HUES48 (cell line): ENCODE results near the gene THADA.

Experiments used
- H3K27ac ChIP-seq: one replicate; pipeline ENCODE4 v1.7.0; 2013; ENCODE audit warnings: low read depth, low read length, inconsistent platforms
- H3K27me3 ChIP-seq: 2 replicates; pipeline ENCODE4 v1.6.1; 2013; ENCODE audit warnings: mild to moderate bottlenecking, low read length; ENCODE audit not compliant: control insufficient read depth, insufficient read depth
- H3K36me3 ChIP-seq: 2 replicates; pipeline ENCODE4 v1.6.1; 2013; ENCODE audit warnings: low read length; ENCODE audit not compliant: control insufficient read depth, insufficient read depth
- H3K4me1 ChIP-seq: 2 replicates; pipeline ENCODE4 v1.6.1; 2013; ENCODE audit warnings: mild to moderate bottlenecking, low read length; ENCODE audit not compliant: control insufficient read depth, insufficient read depth
- H3K4me3 ChIP-seq: 2 replicates; pipeline ENCODE4 v1.5.1; 2013; ENCODE audit warnings: mild to moderate bottlenecking, low read depth, low read length
- H3K9ac ChIP-seq: 2 replicates; pipeline ENCODE4 v1.6.1; 2013; ENCODE audit warnings: mild to moderate bottlenecking, low read depth, low read length, moderate library complexity
- H3K9me3 ChIP-seq: 2 replicates; pipeline ENCODE4 v1.6.1; 2013; ENCODE audit warnings: low read length; ENCODE audit not compliant: control insufficient read depth, insufficient read depth

Gene THADA

DNA sequence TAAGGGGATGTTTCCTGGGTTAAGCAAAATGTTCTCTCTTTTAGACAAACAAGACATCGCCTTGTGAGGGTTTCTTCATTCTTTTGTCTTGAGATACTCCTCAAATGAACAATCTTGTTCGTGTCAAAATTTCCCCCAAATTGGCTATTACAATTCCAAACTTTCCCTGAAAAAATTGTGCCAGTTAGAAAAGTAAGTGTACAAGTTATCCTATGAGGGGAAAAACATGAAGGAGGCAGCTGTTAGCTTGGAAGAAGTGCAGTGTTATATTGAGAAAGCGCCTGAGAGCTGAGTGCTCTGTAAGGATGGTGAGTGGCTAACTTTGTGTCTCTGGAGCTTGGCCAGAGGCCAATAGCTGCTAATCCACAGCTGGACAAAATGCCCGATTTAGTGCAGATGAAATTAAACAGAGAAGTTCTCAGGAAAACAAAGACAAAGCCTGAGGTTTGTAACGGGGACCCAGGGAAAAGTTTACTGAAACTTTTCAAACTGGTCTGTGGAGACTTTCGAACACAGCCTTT is 27.2 kb upstream of the THADA start:
- no peaks in the 10 kb centered on the region for H3K9me3 ChIP-seq
- no peak overlapping the region for H3K4me3 ChIP-seq
- H3K9ac ChIP-seq = no peak overlapping the region
- no peaks in the 10 kb centered on the region for H3K27me3 ChIP-seq
- H3K36me3 ChIP-seq = no peaks in the 10 kb centered on the region
- H3K4me1 ChIP-seq = no peaks in the 10 kb centered on the region
- no peak overlapping the region for H3K27ac ChIP-seq

DNA sequence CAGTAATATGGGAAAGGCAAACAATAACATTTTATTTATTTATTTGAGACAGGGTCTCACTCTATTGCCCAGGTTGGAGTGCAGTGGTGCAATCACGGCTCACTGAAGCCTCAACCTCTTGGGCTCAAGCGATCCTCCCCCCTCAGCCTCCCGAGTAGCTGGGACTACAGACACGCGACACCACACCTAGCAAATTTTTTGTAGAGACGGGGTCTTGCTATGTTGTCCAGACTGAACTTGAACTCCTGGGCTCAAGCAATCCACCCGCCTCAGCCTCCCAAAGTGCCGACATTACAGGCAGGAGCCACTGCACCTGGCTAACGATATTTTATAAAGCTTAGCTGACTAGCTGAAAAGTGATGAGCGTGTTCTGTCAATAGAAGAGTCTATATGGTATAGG is 23.7 kb upstream of the THADA start:
- Histone ChIP-seq H3K9ac (no peak overlapping the region), H3K4me1 (no peaks in the 10 kb centered on the region), H3K27ac (no peak overlapping the region), H3K27me3 (no peaks in the 10 kb centered on the region), H3K36me3 (no peaks in the 10 kb centered on the region), H3K4me3 (no peak overlapping the region), H3K9me3 (no peaks in the 10 kb centered on the region)

- Histone ChIP-seq H3K27ac (no peak overlapping the region), H3K4me1 (no peaks in the 10 kb centered on the region), H3K9ac (no peak overlapping the region), H3K9me3 (no peaks in the 10 kb centered on the region), H3K36me3 (no peaks in the 10 kb centered on the region), H3K4me3 (no peak overlapping the region), H3K27me3 (no peaks in the 10 kb centered on the region)
These were observed 21.3 kb upstream of the THADA start for GRCh38 chr2:43616967-43617680.

DNA sequence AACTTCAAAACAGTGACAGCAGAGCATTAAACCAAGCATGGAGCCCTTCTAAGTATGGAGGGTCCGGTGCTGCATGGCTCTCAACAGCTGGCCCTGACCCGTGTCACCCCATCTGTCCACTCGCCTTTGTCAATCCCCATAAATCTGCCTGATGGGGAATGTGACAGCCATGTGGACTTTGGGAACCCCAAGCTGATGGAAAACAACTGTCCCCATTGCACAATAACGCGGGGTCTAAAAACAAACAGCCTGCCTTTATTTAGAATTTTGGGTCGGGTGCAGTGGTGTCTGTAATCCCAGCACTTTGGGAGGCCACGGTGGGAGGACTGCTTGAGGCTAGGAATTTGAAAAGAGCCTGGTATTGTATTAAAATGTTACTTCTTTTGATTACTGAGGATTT is 17.1 kb upstream of the THADA start:
- H3K9me3 ChIP-seq = no peaks in the 10 kb centered on the region
- no peaks in the 10 kb centered on the region for H3K27me3 ChIP-seq
- H3K9ac ChIP-seq = no peak overlapping the region
- H3K27ac ChIP-seq = no peak overlapping the region
- no peaks in the 10 kb centered on the region for H3K36me3 ChIP-seq
- H3K4me1 ChIP-seq = peaks cover 5% of the 10 kb centered on the region; the same call in 1 of the 2 replicates
- no peak overlapping the region for H3K4me3 ChIP-seq

GRCh38 chr2:43611987-43612894 is 16.4 kb upstream of the THADA start:
- Histone ChIP-seq H3K27me3 (no peaks in the 10 kb centered on the region), H3K27ac (no peak overlapping the region), H3K36me3 (no peaks in the 10 kb centered on the region), H3K4me3 (no peak overlapping the region), H3K4me1 (peaks cover 5% of the 10 kb centered on the region; the same call in 1 of the 2 replicates), H3K9me3 (no peaks in the 10 kb centered on the region), H3K9ac (no peak overlapping the region)

- H3K27ac ChIP-seq = no peak overlapping the region
- no peaks in the 10 kb centered on the region for H3K36me3 ChIP-seq
- H3K27me3 ChIP-seq = no peaks in the 10 kb centered on the region
- peaks cover 5% of the 10 kb centered on the region; the same call in 1 of the 2 replicates for H3K4me1 ChIP-seq
- H3K9me3 ChIP-seq = no peaks in the 10 kb centered on the region
- H3K9ac ChIP-seq = no peak overlapping the region
- no peak overlapping the region for H3K4me3 ChIP-seq
These were observed 14.5 kb upstream of the THADA start for GRCh38 chr2:43610361-43610760.

- H3K27ac ChIP-seq = no peak overlapping the region
- no peaks in the 10 kb centered on the region for H3K9me3 ChIP-seq
- H3K4me1 ChIP-seq = peaks cover 5% of the 10 kb centered on the region; the same call in 1 of the 2 replicates
- no peak overlapping the region for H3K9ac ChIP-seq
- no peak overlapping the region for H3K4me3 ChIP-seq
- no peaks in the 10 kb centered on the region for H3K36me3 ChIP-seq
- no peaks in the 10 kb centered on the region for H3K27me3 ChIP-seq
These were observed 13.6 kb upstream of the THADA start for GRCh38 chr2:43609290-43609918.

DNA sequence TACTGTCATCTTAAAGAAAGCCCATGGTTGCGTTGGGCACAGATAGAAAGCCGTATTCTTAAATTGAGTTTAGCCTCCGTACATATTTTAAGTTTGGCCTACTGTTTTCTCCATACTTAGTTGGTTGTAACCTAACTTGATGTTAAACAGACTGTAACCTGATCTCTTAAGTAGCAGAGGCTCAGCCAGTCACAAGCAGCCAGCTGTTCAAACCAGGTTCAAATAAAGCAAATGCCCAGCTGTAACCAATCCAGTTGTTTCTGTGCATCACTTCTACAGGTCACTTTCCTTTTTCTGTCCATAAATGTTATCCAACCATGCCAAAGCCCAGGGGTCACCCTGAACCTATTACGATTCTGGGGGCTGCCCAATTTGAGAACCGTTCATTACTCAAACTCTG is 10.0 kb upstream of the THADA start:
- H3K4me3 ChIP-seq = no peak overlapping the region
- no peaks in the 10 kb centered on the region for H3K27me3 ChIP-seq
- no peaks in the 10 kb centered on the region for H3K36me3 ChIP-seq
- H3K9me3 ChIP-seq = no peaks in the 10 kb centered on the region
- H3K27ac ChIP-seq = no peak overlapping the region
- peaks cover 5% of the 10 kb centered on the region; the same call in 1 of the 2 replicates for H3K4me1 ChIP-seq
- H3K9ac ChIP-seq = no peak overlapping the region

DNA sequence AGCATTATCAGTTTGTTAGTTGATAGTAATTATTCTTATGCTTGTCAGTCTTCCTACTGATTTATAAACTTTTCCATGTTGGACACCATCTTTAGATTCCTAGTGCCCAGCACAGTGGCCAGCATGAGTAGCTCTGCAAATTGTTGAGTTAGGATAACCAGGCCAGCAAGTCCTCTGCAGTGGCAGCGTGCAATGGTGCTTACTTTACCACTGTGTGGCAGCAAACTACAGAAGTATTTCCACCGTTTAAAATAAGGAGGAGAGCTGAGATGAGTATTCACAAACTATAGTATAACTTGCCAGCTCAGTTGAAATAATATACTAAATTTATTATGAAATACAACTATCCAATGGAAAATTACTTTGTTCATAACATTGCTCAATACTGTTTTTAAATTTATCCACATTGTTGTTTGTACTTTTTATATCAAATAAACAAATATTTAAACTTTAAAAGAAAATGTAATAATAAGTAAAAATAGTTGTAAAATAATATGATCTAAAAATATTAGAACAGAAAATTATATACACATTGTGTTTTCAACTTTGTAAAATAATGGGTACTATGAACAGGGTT is 9.3 kb upstream of the THADA start:
- H3K9me3 ChIP-seq = no peaks in the 10 kb centered on the region
- H3K27me3 ChIP-seq = no peaks in the 10 kb centered on the region
- no peak overlapping the region for H3K9ac ChIP-seq
- H3K4me1 ChIP-seq = peaks cover 5% of the 10 kb centered on the region; the same call in 1 of the 2 replicates
- H3K4me3 ChIP-seq = no peak overlapping the region
- H3K36me3 ChIP-seq = no peaks in the 10 kb centered on the region
- no peak overlapping the region for H3K27ac ChIP-seq

- Histone ChIP-seq H3K9ac (no peak overlapping the region), H3K36me3 (no peaks in the 10 kb centered on the region), H3K4me3 (no peak overlapping the region), H3K4me1 (peaks cover 5% of the 10 kb centered on the region; the same call in 1 of the 2 replicates), H3K9me3 (no peaks in the 10 kb centered on the region), H3K27me3 (no peaks in the 10 kb centered on the region), H3K27ac (no peak overlapping the region)
These were observed 8.8 kb upstream of the THADA start for GRCh38 chr2:43604674-43605073.
